Measurements from ENCODE around the gene MGAT3.

Gene MGAT3

GRCh38 chr22:39528681-39529486, 72.1 kb downstream of the MGAT3 start:
- peak; percentile 77 for DNase-seq (ENCODE audit: low read depth, low spot score)

DNA sequence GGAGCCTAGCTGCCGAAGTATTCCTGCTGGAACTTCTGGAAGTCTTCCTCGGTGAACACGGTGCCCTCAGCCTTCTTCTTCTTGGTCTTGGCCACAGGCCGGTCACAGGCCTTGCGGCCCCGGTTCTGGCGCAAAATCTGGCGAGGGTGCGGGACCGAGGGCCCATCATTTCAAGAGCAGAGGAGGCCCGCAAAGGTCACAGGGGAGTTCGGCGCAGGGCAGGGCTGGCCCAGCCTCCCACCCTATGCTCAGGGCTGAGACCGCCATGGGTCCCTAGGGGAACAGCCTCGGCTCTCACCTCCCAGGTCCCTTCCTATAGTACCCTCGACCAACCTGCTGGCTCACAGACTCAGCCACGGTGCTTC, 72.7 kb downstream of the MGAT3 start:
- DNase-seq (ENCODE audit: low read depth, low spot score) = no peak

DNA sequence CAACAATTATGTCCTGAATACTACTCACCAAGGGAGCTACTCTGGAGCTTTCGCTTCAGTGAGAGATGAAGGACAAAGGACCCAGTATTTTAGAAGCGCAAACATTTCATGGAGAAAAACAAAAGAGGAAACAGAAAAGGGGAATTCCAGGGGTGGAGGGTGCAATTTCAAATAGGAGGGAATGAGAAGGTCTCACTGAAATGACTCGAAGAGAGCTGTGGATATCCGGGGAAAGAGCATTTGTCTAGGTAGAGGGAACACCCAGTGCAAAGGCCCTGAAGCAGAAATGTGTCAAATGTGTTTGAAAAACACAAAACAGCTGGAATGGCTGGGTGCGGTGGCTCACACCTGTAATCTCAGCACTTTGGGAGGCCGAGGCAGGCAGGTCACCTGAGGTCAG, 73.3 kb downstream of the MGAT3 start:
- no peak for DNase-seq (ENCODE audit: low read depth, low spot score)

DNA sequence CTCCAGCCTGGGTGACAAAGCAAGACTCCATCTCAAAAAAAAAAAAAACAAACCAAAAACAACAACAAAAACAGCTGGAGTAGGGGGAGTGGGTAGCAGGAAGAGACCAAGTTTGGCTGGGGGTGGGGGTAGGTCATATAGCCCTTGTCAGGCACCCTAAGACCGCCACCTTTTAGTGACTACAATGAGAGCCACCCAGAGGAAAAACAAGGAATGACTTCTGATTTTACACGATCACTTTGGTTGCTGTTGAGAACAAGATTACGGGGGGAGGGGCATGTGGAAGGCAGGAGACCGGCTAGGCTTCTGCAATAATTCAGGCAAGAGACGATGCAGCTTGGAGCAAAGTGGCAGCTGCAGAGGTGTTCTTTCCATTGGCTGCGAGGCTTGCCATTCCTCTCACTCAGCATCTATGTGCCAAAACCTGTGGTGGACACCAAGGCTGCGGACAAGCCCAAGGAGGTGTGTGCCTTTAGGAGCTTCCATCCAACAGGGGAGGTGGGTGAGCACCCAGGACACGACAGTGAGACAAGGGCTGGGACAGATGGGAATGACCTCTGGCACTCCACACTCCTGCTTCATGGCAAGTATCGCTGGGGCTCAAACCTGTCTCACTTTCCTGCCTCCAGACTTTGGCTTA, 74.0 kb downstream of the MGAT3 start:
- no peak for DNase-seq (ENCODE audit: low read depth, low spot score)

- peak; percentile 99 for DNase-seq (ENCODE audit: low read depth, low spot score)
Observed at GRCh38 chr22:39532215-39533073, 75.6 kb downstream of the MGAT3 start, which contains the start of gene RPS19BP1. TSS of gene RPS19BP1 (minus strand) at chr22:39532748. CDS start at chr22:39532738, 10 bp downstream.

- no peak for DNase-seq (ENCODE audit: low read depth, low spot score)
Observed at GRCh38 chr22:39534092-39534506, 77.3 kb downstream of the MGAT3 start.

GRCh38 chr22:39534591-39535356, 78.0 kb downstream of the MGAT3 start:
- DNase-seq (ENCODE audit: low read depth, low spot score) = peak; percentile 60

DNA sequence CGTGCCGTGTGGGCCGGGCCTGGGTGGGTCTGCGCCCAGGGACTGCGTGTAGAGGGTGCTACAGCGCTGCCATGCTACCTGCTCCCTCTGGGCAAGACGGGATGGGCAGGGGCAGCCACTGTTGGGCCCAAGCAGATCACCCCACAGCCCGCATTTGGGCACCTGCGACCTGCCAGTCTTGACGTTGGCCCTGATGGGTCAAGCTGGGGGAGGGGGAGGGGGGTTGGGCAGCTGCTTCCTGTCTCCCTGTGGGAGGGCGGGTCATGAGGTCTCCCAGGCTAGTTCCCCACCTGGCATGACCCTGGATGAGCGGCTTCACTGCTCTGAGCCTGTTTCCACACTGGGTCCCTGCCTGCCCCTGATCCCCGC, 78.5 kb downstream of the MGAT3 start:
- DNase-seq (ENCODE audit: low read depth, low spot score) = no peak

GRCh38 chr22:39535831-39536449, 79.1 kb downstream of the MGAT3 start:
- no peak for DNase-seq (ENCODE audit: low read depth, low spot score)

- DNase-seq (ENCODE audit: low read depth, low spot score) = no peak
Observed at GRCh38 chr22:39536711-39537110, 79.9 kb downstream of the MGAT3 start.

DNA sequence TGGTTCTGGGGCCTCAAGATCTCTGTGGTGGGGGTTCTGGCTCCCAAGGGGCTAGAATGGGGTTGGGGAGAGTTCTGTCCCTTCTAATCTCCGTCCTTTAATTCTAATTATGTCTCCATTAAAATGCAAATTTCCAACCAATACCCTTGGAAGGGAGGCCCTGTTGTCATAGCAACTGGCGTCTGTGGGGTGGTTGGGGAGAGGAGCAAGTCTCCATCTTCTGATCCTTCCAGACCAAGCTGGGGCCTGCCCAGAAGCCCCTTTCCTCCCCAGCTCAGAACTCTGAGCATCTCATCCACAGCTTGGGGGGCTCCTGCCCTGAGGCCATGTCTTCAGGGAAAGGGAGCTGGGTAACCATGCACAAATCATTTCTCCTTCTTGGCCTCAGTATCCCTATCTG, 81.2 kb downstream of the MGAT3 start:
- no peak for DNase-seq (ENCODE audit: low read depth, low spot score)

All from activated naive CD8-positive, alpha-beta T cell treated with anti-CD3 and anti-CD28 coated beads, Interleukin-2, amount 50 U/mL, for 16 hours (primary cell).